Trophoblast cell (in vitro differentiated cells and primary cell): ENCODE measurements around the gene COIL.
A peak's percentile ranks its signal among the peaks of the same experiment; 100 is the strongest.
"Not testable (repeated sequence)": the region's sequence is repeated elsewhere in the genome, so short reads cannot be mapped to it uniquely, and the experiment has no call there.

ENCODE experiments used
- DNase-seq, 2 donors: peaks; one replicate each; pipeline ENCODE4 v3.0.0-alpha.2; 2016
- H2AFZ ChIP-seq: 2 replicates; pipeline ENCODE4 v1.6.1; 2013; ENCODE audit warnings: low read length, moderate library complexity, mild to moderate bottlenecking; ENCODE audit not compliant: insufficient read depth, poor library complexity
- H2AK5ac ChIP-seq: 2 replicates; pipeline ENCODE4 v1.6.1; 2013; ENCODE audit warnings: mild to moderate bottlenecking, low read length
- H2BK120ac ChIP-seq: 2 replicates; pipeline ENCODE4 v1.6.1; 2013; ENCODE audit warnings: low read length, mild to moderate bottlenecking, moderate library complexity; ENCODE audit not compliant: insufficient read depth, poor library complexity
- H2BK12ac ChIP-seq: 2 replicates; pipeline ENCODE4 v1.6.1; 2013; ENCODE audit warnings: mild to moderate bottlenecking, low read length, moderate library complexity
- H2BK5ac ChIP-seq: 2 replicates; pipeline ENCODE4 v1.6.1; 2013; ENCODE audit warnings: low read length, low read depth, moderate library complexity, mild to moderate bottlenecking; ENCODE audit not compliant: poor library complexity
- H3K14ac ChIP-seq: 2 replicates; pipeline ENCODE4 v1.6.1; 2013; ENCODE audit warnings: mild to moderate bottlenecking, low read length
- H3K18ac ChIP-seq: 2 replicates; pipeline ENCODE4 v1.6.1; 2013; ENCODE audit warnings: mild to moderate bottlenecking, low read length
- H3K23ac ChIP-seq: 2 replicates; pipeline ENCODE4 v1.6.1; 2013; ENCODE audit warnings: low read length
- H3K27ac ChIP-seq: 2 replicates; pipeline ENCODE4 v1.5.1; 2013; ENCODE audit warnings: low read depth, mild to moderate bottlenecking, inconsistent platforms, low read length, moderate library complexity
- H3K27me3 ChIP-seq: 2 replicates; pipeline ENCODE4 v1.6.1; 2013; ENCODE audit warnings: inconsistent platforms, mild to moderate bottlenecking, low read length, moderate library complexity; ENCODE audit not compliant: insufficient read depth
- H3K36me3 ChIP-seq, 2 experiments: 1 replicate in 1 of 2; 2 replicates in 1 of 2; pipeline ENCODE4 v1.6.1; 2013; ENCODE audit warnings: low read length in 2 of 2, mild to moderate bottlenecking in 2 of 2, moderate library complexity in 1 of 2; ENCODE audit not compliant: insufficient read depth in 2 of 2, control insufficient read depth in 1 of 2
- H3K4ac ChIP-seq: 2 replicates; pipeline ENCODE4 v1.6.1; 2013; ENCODE audit warnings: low read depth, mild to moderate bottlenecking, low read length, moderate library complexity
- H3K4me1 ChIP-seq, 2 experiments: 1 replicate in 1 of 2; 2 replicates in 1 of 2; pipeline ENCODE4 v1.6.1; 2013; ENCODE audit warnings: low read length in 2 of 2, mild to moderate bottlenecking in 2 of 2, moderate library complexity in 1 of 2; ENCODE audit not compliant: insufficient read depth in 2 of 2, control insufficient read depth in 1 of 2
- H3K4me2 ChIP-seq: 2 replicates; pipeline ENCODE4 v1.6.1; 2013; ENCODE audit warnings: inconsistent platforms, mild to moderate bottlenecking, low read length, moderate library complexity
- H3K4me3 ChIP-seq: 2 replicates; pipeline ENCODE4 v1.5.1; 2013; ENCODE audit warnings: mild to moderate bottlenecking, low read depth, low read length, inconsistent platforms
- H3K79me1 ChIP-seq: one replicate; pipeline ENCODE4 v1.6.1; 2013; ENCODE audit warnings: low read length
- H3K79me2 ChIP-seq: 2 replicates; pipeline ENCODE4 v1.6.1; 2013; ENCODE audit warnings: low read length, mild to moderate bottlenecking; ENCODE audit not compliant: control insufficient read depth, insufficient read depth, poor library complexity
- H3K9ac ChIP-seq: 2 replicates; pipeline ENCODE4 v1.6.1; 2013; ENCODE audit warnings: mild to moderate bottlenecking, low read length
- H3K9me3 ChIP-seq: 2 replicates; pipeline ENCODE4 v1.6.1; 2013; ENCODE audit warnings: low read depth, mild to moderate bottlenecking, control low read depth, inconsistent platforms, low read length; ENCODE audit not compliant: insufficient read depth
- H4K12ac ChIP-seq: 2 replicates; pipeline ENCODE4 v1.6.1; 2013; ENCODE audit warnings: low read depth, mild to moderate bottlenecking, low read length, moderate library complexity
- H4K8ac ChIP-seq: 2 replicates; pipeline ENCODE4 v1.6.1; 2013; ENCODE audit warnings: low read depth, mild to moderate bottlenecking, low read length, moderate library complexity
- H4K91ac ChIP-seq: one replicate; pipeline ENCODE4 v1.6.1; 2013; ENCODE audit warnings: low read depth, mild to moderate bottlenecking, low read length, moderate library complexity
- WGBS: extraction: QIAGEN DNeasy Blood & Tissue Kit; methylation state at CpG from one replicate; pipeline ENCODE4 v1.1.7; 2013; ENCODE audit warnings: missing lambda C conversion rate; ENCODE audit not compliant: insufficient read length, insufficient coverage; ENCODE audit errors: extremely low coverage; 5-methylcytosine and 5-hydroxymethylcytosine counted together

The COIL gene

DNA sequence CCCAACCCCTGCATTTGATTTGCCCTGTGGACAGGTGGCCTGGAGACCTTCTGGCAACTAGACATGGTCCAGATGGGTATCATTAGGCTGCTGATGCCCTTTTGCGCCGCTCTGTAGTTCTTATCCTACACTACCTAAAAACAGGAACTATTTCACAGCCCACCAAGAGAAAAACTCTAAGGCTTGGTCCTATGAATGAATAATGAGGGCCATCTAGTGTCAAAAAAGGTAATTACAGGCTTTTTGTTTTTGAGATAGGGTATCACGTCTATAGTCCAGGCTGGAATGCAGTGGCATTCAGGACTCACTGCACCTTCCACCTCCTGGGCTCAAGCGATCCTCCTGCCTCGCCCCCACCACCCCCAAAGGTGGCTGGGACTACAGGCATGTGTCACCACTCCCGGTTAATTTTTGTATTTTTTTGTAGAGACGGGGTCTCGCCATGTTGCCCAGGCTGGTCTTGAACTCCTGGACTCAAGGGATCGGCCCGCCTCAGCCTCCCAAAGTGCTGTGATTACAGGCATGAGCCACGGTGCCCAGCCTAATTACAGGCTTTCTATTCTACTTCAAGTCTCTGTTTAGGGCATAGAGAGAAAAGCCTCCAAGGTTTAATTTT lies 20.9 kb downstream of the COIL start:
- Histone ChIP-seq H4K8ac (no peak overlapping the region), H2BK120ac (no peak overlapping the region), H2BK5ac (no peak overlapping the region), H3K9me3 (no peaks in the 10 kb centered on the region), H3K23ac (no peak overlapping the region), H3K14ac (no peak overlapping the region), H2AK5ac (no peak overlapping the region), H3K79me2 (no peaks in the 10 kb centered on the region), H4K91ac (no peak overlapping the region), H4K12ac (no peak overlapping the region), H3K79me1 (no peaks in the 10 kb centered on the region), H3K27ac (no peak overlapping the region), H3K4me3 (no peak overlapping the region), H3K4me1 (peaks cover 2% of the 10 kb centered on the region in 2 experiments), H3K4me2 (no peak overlapping the region), H3K4ac (no peak overlapping the region), H3K18ac (no peak overlapping the region), H2AFZ (no peak overlapping the region), H3K36me3 (peaks cover 18% of the 10 kb centered on the region in 2 experiments), H2BK12ac (no peak overlapping the region), H3K27me3 (no peaks in the 10 kb centered on the region), H3K9ac (no peak overlapping the region)
- peak in 1 of 2 donors; percentile 95 for DNase-seq
- no CpG with 5 or more reads among the region's 11 CpGs for WGBS

DNA sequence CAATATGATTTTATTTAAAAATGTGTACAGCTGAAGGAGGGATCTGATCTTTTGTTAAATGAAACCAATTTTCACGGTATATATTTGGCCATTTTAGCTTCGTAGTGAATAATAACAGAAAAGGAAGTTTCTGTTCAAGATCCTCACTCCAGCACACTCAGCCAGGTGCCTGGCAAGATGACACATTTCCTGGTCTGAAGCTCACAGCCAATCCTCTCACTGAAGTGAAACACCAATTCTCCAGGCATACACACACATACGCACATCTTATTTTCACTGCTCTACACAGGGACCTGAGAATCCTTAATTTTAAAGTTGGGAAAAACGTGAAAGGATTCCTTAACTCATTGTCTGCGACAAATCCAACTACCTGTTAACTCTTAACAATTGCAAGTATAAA lies 22.6 kb downstream of the COIL start:
- H3K9ac ChIP-seq, H4K12ac ChIP-seq, H3K27ac ChIP-seq, H4K91ac ChIP-seq, H3K79me2 ChIP-seq, H2BK120ac ChIP-seq, H3K4me2 ChIP-seq, H2AK5ac ChIP-seq, H3K14ac ChIP-seq, H4K8ac ChIP-seq, DNase-seq, H3K4me1 ChIP-seq, H3K4me3 ChIP-seq, H3K79me1 ChIP-seq, H3K9me3 ChIP-seq, H2BK12ac ChIP-seq, H3K27me3 ChIP-seq, H3K18ac ChIP-seq, H2BK5ac ChIP-seq, H3K23ac ChIP-seq, H3K4ac ChIP-seq, H2AFZ ChIP-seq: not testable (repeated sequence)
- H3K36me3 ChIP-seq, result peaks cover 10 to 11% of the 10 kb centered on the region in 2 experiments
- no CpG with 5 or more reads among the region's 5 CpGs for WGBS

- H2BK12ac ChIP-seq, result no peak overlapping the region
- H3K23ac ChIP-seq, result no peak overlapping the region
- no peak overlapping the region for H3K14ac ChIP-seq
- H3K4me2 ChIP-seq, result no peak overlapping the region
- H3K18ac ChIP-seq, result no peak overlapping the region
- no CpG with 5 or more reads among the region's 2 CpGs for WGBS
- H3K27ac ChIP-seq, result no peak overlapping the region
- H3K4me1 ChIP-seq, result peaks cover 2% of the 10 kb centered on the region in 2 experiments
- H3K9ac ChIP-seq, result no peak overlapping the region
- H4K8ac ChIP-seq, result no peak overlapping the region
- H2BK5ac ChIP-seq, result no peak overlapping the region
- no peak overlapping the region for H4K91ac ChIP-seq
- H2AFZ ChIP-seq, result no peak overlapping the region
- peaks cover under 1% of the 10 kb centered on the region for H3K9me3 ChIP-seq
- H4K12ac ChIP-seq, result no peak overlapping the region
- peak in 1 of 2 donors; percentile 85 for DNase-seq
- H2AK5ac ChIP-seq, result no peak overlapping the region
- H3K36me3 ChIP-seq, result peaks cover 10 to 11% of the 10 kb centered on the region in 2 experiments
- H3K4ac ChIP-seq, result no peak overlapping the region
- no peaks in the 10 kb centered on the region for H3K79me2 ChIP-seq
- no peaks in the 10 kb centered on the region for H3K79me1 ChIP-seq
- H3K4me3 ChIP-seq, result no peak overlapping the region
- H3K27me3 ChIP-seq, result no peaks in the 10 kb centered on the region
- no peak overlapping the region for H2BK120ac ChIP-seq
Measured at GRCh38 chr17:56937687-56938086, 23.2 kb downstream of the COIL start.

GRCh38 chr17:56936697-56937322 lies 24.0 kb downstream of the COIL start:
- Histone ChIP-seq H3K4me3 (no peak overlapping the region), H3K36me3 (peaks cover 7 to 10% of the 10 kb centered on the region in 2 experiments), H3K27me3 (no peaks in the 10 kb centered on the region), H4K91ac (no peak overlapping the region), H2BK5ac (no peak overlapping the region), H2AK5ac (no peak overlapping the region), H3K79me1 (no peaks in the 10 kb centered on the region), H3K4me2 (no peak overlapping the region), H3K23ac (no peak overlapping the region), H3K9ac (no peak overlapping the region), H2AFZ (no peak overlapping the region), H4K8ac (no peak overlapping the region), H2BK120ac (no peak overlapping the region), H3K4ac (no peak overlapping the region), H3K79me2 (no peaks in the 10 kb centered on the region), H3K18ac (no peak overlapping the region), H3K9me3 (peaks cover 2% of the 10 kb centered on the region), H3K27ac (no peak overlapping the region), H2BK12ac (no peak overlapping the region), H3K14ac (no peak overlapping the region), H4K12ac (no peak overlapping the region), H3K4me1 (peaks cover 2% of the 10 kb centered on the region in 2 experiments)
- no peak for DNase-seq
- no CpG with 5 or more reads among the region's 6 CpGs for WGBS
